CD4-positive, alpha-beta T cell treated with Interleukin-2 at 100 ng/mL for 4 hours (primary cell): Measurements from ENCODE around the gene SNX5.
A peak's percentile ranks its signal among the peaks of the same experiment; 100 is the strongest.

Experiments used
- DNase-seq: peaks from one replicate; pipeline ENCODE4 v3.0.0-alpha.2; 2020; ENCODE audit warnings: low spot score

Gene SNX5

GRCh38 chr20:17968366-17969277 lies at the start of gene SNX5, which contains the start of gene MGME1:
TSS of gene SNX5 (minus strand) at chr20:17968794. CDS start at chr20:17968425, 369 bp downstream.
TSS of gene MGME1 (plus strand) at chr20:17969018. CDS start at chr20:17969860, 842 bp downstream.
- peak; percentile 99 for DNase-seq

GRCh38 chr20:18018100-18018499 lies 49.5 kb upstream of the SNX5 start:
- no peak for DNase-seq

GRCh38 chr20:18016772-18017171 lies 48.2 kb upstream of the SNX5 start:
- DNase-seq, result no peak

- no peak for DNase-seq
Measured at GRCh38 chr20:18014411-18014810, 45.8 kb upstream of the SNX5 start.

GRCh38 chr20:18012901-18013300 lies 44.3 kb upstream of the SNX5 start:
- DNase-seq, result no peak

- no peak for DNase-seq
Measured at GRCh38 chr20:18011951-18012645, 43.5 kb upstream of the SNX5 start.

- DNase-seq, result no peak
Measured at GRCh38 chr20:18011482-18011881, 42.9 kb upstream of the SNX5 start.

GRCh38 chr20:18009116-18009515 lies 40.5 kb upstream of the SNX5 start:
- DNase-seq, result no peak

- no peak for DNase-seq
Measured at GRCh38 chr20:18007534-18008292, 39.1 kb upstream of the SNX5 start.

GRCh38 chr20:18006684-18007083 lies 38.1 kb upstream of the SNX5 start:
- DNase-seq, result no peak

- no peak for DNase-seq
Measured at GRCh38 chr20:18005990-18006364, 37.4 kb upstream of the SNX5 start.

GRCh38 chr20:18005170-18005989 lies 36.8 kb upstream of the SNX5 start:
- no peak for DNase-seq

GRCh38 chr20:18004384-18005031 lies 35.9 kb upstream of the SNX5 start:
- no peak for DNase-seq

GRCh38 chr20:18003897-18004296 lies 35.3 kb upstream of the SNX5 start:
- DNase-seq, result no peak

GRCh38 chr20:18001131-18001921 lies 32.7 kb upstream of the SNX5 start:
- DNase-seq, result no peak

GRCh38 chr20:17999566-17999965 lies 31.0 kb upstream of the SNX5 start:
- DNase-seq, result no peak

- no peak for DNase-seq
Measured at GRCh38 chr20:17998446-17998845, 29.9 kb upstream of the SNX5 start.

- peak; percentile 77 for DNase-seq
Measured at GRCh38 chr20:17995967-17996819, 27.6 kb upstream of the SNX5 start.

GRCh38 chr20:17993546-17993945 lies 25.0 kb upstream of the SNX5 start:
- no peak for DNase-seq
